SJCRH30 (cell line): ENCODE data around the gene BCR. TPM values are rescaled to one million over a fixed set of nuclear protein-coding genes. Genes with fewer than 3 reads are reported as not detected.
A peak's percentile ranks its signal among the peaks of the same experiment; 100 is the strongest.

Experiments used
- DNase-seq, 2 experiments: peaks; one replicate each; pipeline ENCODE4 v3.0.0-alpha.2; 2015 to 2020
- H3K27ac ChIP-seq: fragments of 250-450 bp; sonication (Bioruptor Pico); 2 replicates; pipeline ENCODE4 v1.5.1; 2020; ENCODE audit warnings: mild to moderate bottlenecking, moderate library complexity
- H3K27me3 ChIP-seq: fragments of 250-450 bp; sonication (Bioruptor Pico); 2 replicates; pipeline ENCODE4 v1.5.1; 2020; ENCODE audit warnings: mild to moderate bottlenecking, moderate library complexity
- H3K36me3 ChIP-seq: fragments of 250-450 bp; sonication (Bioruptor Pico); 2 replicates; pipeline ENCODE4 v1.5.1; 2020; ENCODE audit warnings: mild to moderate bottlenecking, moderate library complexity
- H3K4me1 ChIP-seq: fragments of 250-450 bp; sonication (Bioruptor Pico); 2 replicates; pipeline ENCODE4 v1.5.1; 2020; ENCODE audit warnings: mild to moderate bottlenecking, moderate library complexity
- H3K4me3 ChIP-seq: fragments of 250-450 bp; sonication (Bioruptor Pico); 2 replicates; pipeline ENCODE4 v1.5.1; 2020; ENCODE audit warnings: mild to moderate bottlenecking, moderate library complexity
- H3K9me3 ChIP-seq: fragments of 250-450 bp; sonication (Bioruptor Pico); replicated peaks from 2 replicates; pipeline ENCODE4 v1.5.1; 2020; ENCODE audit warnings: mild to moderate bottlenecking, moderate library complexity
- total RNA-seq: library from RNA; depleted of rRNA; stranded (reverse); fragments of >200 nt; shearing (Covaris generic); gene quantifications from 2 replicates; pipeline ENCODE4 v1.2.3, GENCODE V29; 2014

Gene BCR
- total RNA-seq, 1 experiment from 2014 or later = 27.2 TPM

- no peaks in the 10 kb centered on the region for H3K27me3 ChIP-seq
- H3K9me3 ChIP-seq = 0 out of 2 replicates have a peak, but pooled peaks cover 4% of the 10 kb centered on the region
- H3K4me1 ChIP-seq = peaks cover 46% of the 10 kb centered on the region
- H3K27ac ChIP-seq = no peak overlapping the region
- no peak for DNase-seq
- H3K4me3 ChIP-seq = no peak overlapping the region
- H3K36me3 ChIP-seq = peaks cover 11% of the 10 kb centered on the region; the same call in 1 of the 2 replicates
Measured at GRCh38 chr22:23228503-23228902, 48.2 kb downstream of the BCR start.

GRCh38 chr22:23229646-23230045 lies 49.3 kb downstream of the BCR start:
- H3K9me3 ChIP-seq = 0 out of 2 replicates have a peak, but pooled peaks cover 4% of the 10 kb centered on the region
- H3K4me1 ChIP-seq = peaks cover 53% of the 10 kb centered on the region
- H3K36me3 ChIP-seq = peaks cover 11% of the 10 kb centered on the region; the same call in 1 of the 2 replicates
- H3K27ac ChIP-seq = no peak overlapping the region
- no peak overlapping the region for H3K4me3 ChIP-seq
- H3K27me3 ChIP-seq = no peaks in the 10 kb centered on the region
- no peak for DNase-seq

- Histone ChIP-seq H3K4me1 (peaks cover 54% of the 10 kb centered on the region), H3K9me3 (0 out of 2 replicates have a peak, but pooled peaks cover 4% of the 10 kb centered on the region), H3K4me3 (no peak overlapping the region), H3K27me3 (no peaks in the 10 kb centered on the region), H3K36me3 (peaks cover 11% of the 10 kb centered on the region; the same call in 1 of the 2 replicates), H3K27ac (no peak overlapping the region)
- DNase-seq = no peak
Measured at GRCh38 chr22:23230348-23231068, 50.2 kb downstream of the BCR start.

- Histone ChIP-seq H3K36me3 (peaks cover 11% of the 10 kb centered on the region; the same call in 1 of the 2 replicates), H3K27me3 (no peaks in the 10 kb centered on the region), H3K27ac (no peak overlapping the region), H3K4me3 (no peak overlapping the region), H3K4me1 (peaks cover 54% of the 10 kb centered on the region), H3K9me3 (0 out of 2 replicates have a peak, but pooled peaks cover 4% of the 10 kb centered on the region)
- DNase-seq = no peak
Measured at GRCh38 chr22:23231471-23232093, 51.3 kb downstream of the BCR start.

GRCh38 chr22:23232094-23232905 lies 52.0 kb downstream of the BCR start:
- H3K4me1 ChIP-seq = peaks cover 50% of the 10 kb centered on the region
- H3K9me3 ChIP-seq = 0 out of 2 replicates have a peak, but pooled peaks cover 4% of the 10 kb centered on the region
- DNase-seq = no peak

GRCh38 chr22:23233084-23233531 lies 52.8 kb downstream of the BCR start:
- 0 out of 2 replicates have a peak, but pooled peaks cover 3% of the 10 kb centered on the region for H3K9me3 ChIP-seq
- peak; percentile 47 to 60 for DNase-seq
- H3K4me1 ChIP-seq = peaks cover 55% of the 10 kb centered on the region
- no peaks in the 10 kb centered on the region for H3K27me3 ChIP-seq
- peak overlapping the region; percentile 87 for H3K27ac ChIP-seq
- H3K36me3 ChIP-seq = peaks cover 8% of the 10 kb centered on the region; the same call in 1 of the 2 replicates
- H3K4me3 ChIP-seq = no peak overlapping the region

More at GRCh38 chr22:23232094-23232905, 52.0 kb downstream of the BCR start:
- Histone ChIP-seq H3K4me3 (no peak overlapping the region), H3K27ac (peak overlapping the region; percentile 87; the same call in 1 of the 2 replicates), H3K27me3 (no peaks in the 10 kb centered on the region), H3K36me3 (peaks cover 11% of the 10 kb centered on the region; the same call in 1 of the 2 replicates)

GRCh38 chr22:23233752-23234408 lies 53.6 kb downstream of the BCR start:
- H3K4me3 ChIP-seq = no peak overlapping the region
- peaks cover 6% of the 10 kb centered on the region; the same call in 1 of the 2 replicates for H3K36me3 ChIP-seq
- H3K27me3 ChIP-seq = no peaks in the 10 kb centered on the region
- peaks cover 60% of the 10 kb centered on the region for H3K4me1 ChIP-seq
- H3K27ac ChIP-seq = peak overlapping the region; percentile 87
- peak; percentile 98 for DNase-seq
- no peaks in the 10 kb centered on the region for H3K9me3 ChIP-seq

GRCh38 chr22:23234409-23235161 lies 54.3 kb downstream of the BCR start:
- H3K4me1 ChIP-seq = peaks cover 60% of the 10 kb centered on the region
- no peak for DNase-seq
- H3K27ac ChIP-seq = peak overlapping the region; percentile 87

GRCh38 chr22:23235425-23235824 lies 55.1 kb downstream of the BCR start:
- Histone ChIP-seq H3K36me3 (peaks cover 2% of the 10 kb centered on the region; the same call in 1 of the 2 replicates), H3K27ac (no peak overlapping the region), H3K4me1 (peaks cover 60% of the 10 kb centered on the region), H3K27me3 (no peaks in the 10 kb centered on the region), H3K9me3 (no peaks in the 10 kb centered on the region), H3K4me3 (no peak overlapping the region)
- no peak for DNase-seq

More at GRCh38 chr22:23234409-23235161, 54.3 kb downstream of the BCR start:
- Histone ChIP-seq H3K27me3 (no peaks in the 10 kb centered on the region), H3K9me3 (no peaks in the 10 kb centered on the region), H3K36me3 (peaks cover 2% of the 10 kb centered on the region; the same call in 1 of the 2 replicates), H3K4me3 (no peak overlapping the region)

GRCh38 chr22:23236026-23236425 lies 55.7 kb downstream of the BCR start:
- no peak for DNase-seq
- H3K4me3 ChIP-seq = no peak overlapping the region
- no peaks in the 10 kb centered on the region for H3K27me3 ChIP-seq
- no peaks in the 10 kb centered on the region for H3K9me3 ChIP-seq
- no peaks in the 10 kb centered on the region for H3K36me3 ChIP-seq
- peaks cover 60% of the 10 kb centered on the region for H3K4me1 ChIP-seq
- peak overlapping the region; percentile 75 for H3K27ac ChIP-seq

GRCh38 chr22:23236440-23237184 lies 56.3 kb downstream of the BCR start:
- DNase-seq = peak in 1 of 2 experiments; percentile 54
- no peak overlapping the region for H3K4me3 ChIP-seq
- H3K36me3 ChIP-seq = no peaks in the 10 kb centered on the region
- peak overlapping the region; percentile 75 for H3K27ac ChIP-seq
- H3K9me3 ChIP-seq = no peaks in the 10 kb centered on the region
- peaks cover 59% of the 10 kb centered on the region for H3K4me1 ChIP-seq
- H3K27me3 ChIP-seq = no peaks in the 10 kb centered on the region

- Histone ChIP-seq H3K27ac (peak overlapping the region; percentile 75), H3K4me3 (peak overlapping the region; percentile 23), H3K9me3 (no peaks in the 10 kb centered on the region), H3K36me3 (no peaks in the 10 kb centered on the region), H3K4me1 (peaks cover 59% of the 10 kb centered on the region), H3K27me3 (no peaks in the 10 kb centered on the region)
- DNase-seq = peak; percentile 100
Measured at GRCh38 chr22:23237201-23237798, 57.0 kb downstream of the BCR start.
